Liver (tissue), 9 donors: ENCODE measurements around the gene FGF14. TPM values are rescaled to one million over a fixed set of nuclear protein-coding genes. Genes with fewer than 3 reads are reported as not detected.

ENCODE experiments used
- DNase-seq: peaks from one replicate; pipeline ENCODE4 v3.0.0-alpha.2; 2017; ENCODE audit warnings: low spot score
- H3K27ac ChIP-seq, 2 donors: one replicate each; pipeline ENCODE4 v1.7.0; 2013; ENCODE audit warnings: inconsistent platforms in 2 of 2, low read length in 2 of 2, control low read depth in 1 of 2, low read depth in 1 of 2, mild to moderate bottlenecking in 1 of 2
- H3K27me3 ChIP-seq, 4 donors: one replicate each; pipeline versions ENCODE4 v1.6.1 to v1.7.0; 2013; ENCODE audit warnings: low read length in 3 of 4, inconsistent platforms in 1 of 4, mild to moderate bottlenecking in 1 of 4, moderate library complexity in 1 of 4; ENCODE audit not compliant: control insufficient read depth in 4 of 4, insufficient read depth in 4 of 4
- H3K36me3 ChIP-seq, 4 donors: one replicate each; pipeline versions ENCODE4 v1.6.1 to v1.7.0; 2013; ENCODE audit warnings: low read length in 3 of 4, mild to moderate bottlenecking in 3 of 4, low read depth in 1 of 4, moderate library complexity in 1 of 4; ENCODE audit not compliant: control insufficient read depth in 4 of 4, insufficient read depth in 3 of 4
- H3K4me1 ChIP-seq, 4 donors: one replicate each; pipeline versions ENCODE4 v1.6.1 to v1.7.0; 2013; ENCODE audit warnings: low read length in 3 of 4, mild to moderate bottlenecking in 3 of 4, moderate library complexity in 1 of 4; ENCODE audit not compliant: control insufficient read depth in 4 of 4, insufficient read depth in 4 of 4
- H3K4me3 ChIP-seq, 3 donors: one replicate each; pipeline versions ENCODE4 v1.6.1 to v1.7.0; 2013; ENCODE audit warnings: low read length in 3 of 3, control low read depth in 1 of 3, low read depth in 1 of 3, mild to moderate bottlenecking in 1 of 3
- H3K9ac ChIP-seq, 2 donors: one replicate each; pipeline ENCODE4 v1.7.0; 2013; ENCODE audit warnings: low read length in 2 of 2, mild to moderate bottlenecking in 2 of 2, moderate library complexity in 2 of 2, control low read depth in 1 of 2, low read depth in 1 of 2
- H3K9me3 ChIP-seq, 4 donors: one replicate each; pipeline versions ENCODE4 v1.6.1 to v1.7.0; 2013; ENCODE audit warnings: low read length in 3 of 4; ENCODE audit not compliant: control insufficient read depth in 4 of 4
- CTCF ChIP-seq: fragments of 150-350 bp; IDR thresholded peaks from 2 replicates; pipeline ENCODE4 v1.5.1; 2017; ENCODE audit warnings: improper control_type of control experiment, low read depth, low read length; ENCODE audit not compliant: missing input control
- FOXA1 ChIP-seq: IDR thresholded peaks from 2 replicates; pipeline ENCODE4 v1.6.1; 2016; ENCODE audit warnings: antibody characterized with exemption
- FOXA2 ChIP-seq: IDR thresholded peaks from 2 replicates; pipeline ENCODE4 v1.6.1; 2016; ENCODE audit warnings: antibody characterized with exemption
- GABPA ChIP-seq, 2 donors: IDR thresholded peaks in 1 of 2; conservative IDR thresholded peaks in 1 of 2; 2 replicates each; pipeline ENCODE4 v1.6.1; 2016; ENCODE audit warnings: antibody characterized with exemption in 2 of 2, mild to moderate bottlenecking in 1 of 2, moderate library complexity in 1 of 2
- HNF4A ChIP-seq, 2 donors: conservative IDR thresholded peaks; 2 replicates each; pipeline ENCODE4 v1.6.1; 2016; ENCODE audit warnings: antibody characterized with exemption in 2 of 2, mild to moderate bottlenecking in 2 of 2
- HNF4G ChIP-seq: IDR thresholded peaks from 2 replicates; pipeline ENCODE4 v1.6.1; 2016; ENCODE audit warnings: antibody characterized with exemption
- JUND ChIP-seq, 2 donors: IDR thresholded peaks; 2 replicates each; pipeline ENCODE4 v1.6.1; 2016; ENCODE audit warnings: antibody characterized with exemption in 2 of 2
- NR2F2 ChIP-seq: IDR thresholded peaks from 2 replicates; pipeline ENCODE4 v1.6.1; 2016; ENCODE audit warnings: antibody characterized with exemption
- RAD21 ChIP-seq, 2 donors: IDR thresholded peaks; 2 replicates each; pipeline ENCODE4 v1.6.1; 2016; ENCODE audit warnings: antibody characterized with exemption in 2 of 2, mild to moderate bottlenecking in 2 of 2
- RXRA ChIP-seq, 2 donors: IDR thresholded peaks; 2 replicates each; pipeline ENCODE4 v1.6.1; 2017 to 2018; ENCODE audit warnings: antibody characterized with exemption in 2 of 2, mild to moderate bottlenecking in 1 of 2
- SP1 ChIP-seq: IDR thresholded peaks from 2 replicates; pipeline ENCODE4 v1.6.1; 2018; ENCODE audit warnings: antibody characterized with exemption, mild to moderate bottlenecking
- TAF1 ChIP-seq: conservative IDR thresholded peaks from 2 replicates; pipeline ENCODE4 v1.6.1; 2016; ENCODE audit warnings: antibody characterized with exemption, mild to moderate bottlenecking
- YY1 ChIP-seq: IDR thresholded peaks from 2 replicates; pipeline ENCODE4 v1.6.1; 2016; ENCODE audit warnings: antibody characterized with exemption, mild to moderate bottlenecking
- ZBTB33 ChIP-seq: IDR thresholded peaks from 2 replicates; pipeline ENCODE4 v1.6.1; 2016; ENCODE audit warnings: antibody characterized with exemption
- WGBS: extraction: QIAGEN DNeasy Blood & Tissue Kit; methylation state at CpG from one replicate; pipeline ENCODE4 v1.1.7; 2013; 5-methylcytosine and 5-hydroxymethylcytosine counted together
- polyA plus RNA-seq, 2 donors: library from polyadenylated mRNA; stranded (reverse) in 1 of 2; unstranded in 1 of 2; fragments of 200-250 nt in 1 of 2; fragments of >200 nt in 1 of 2; fragmentation: Nextera tagmentation in 1 of 2; extraction: Ambion mirVana in 1 of 2; gene quantifications; one replicate each; pipeline versions ENCODE4 v1.2.1 to v1.2.3, GENCODE V29; 2013 to 2015
- total RNA-seq, 2 donors: library from RNA; depleted of rRNA; stranded (reverse); fragments of >200 nt; gene quantifications; one replicate each; pipeline ENCODE4 v1.2.3, GENCODE V29; 2014
- TF ChIP-seq, protein P1 (sequence below): IDR thresholded peaks from 2 replicates; pipeline ENCODE4 v1.6.1; 2016; ENCODE audit warnings: antibody characterized with exemption
- donor health status: healthy.
- donor health status: healthy.
- donor health status: healthy.
- donor health status: healthy.
- donor health status: healthy.

Gene FGF14
- total and polyA plus RNA-seq, 4 donors, result 0.05 to 3.3 (median 1.0) TPM

- Histone ChIP-seq H3K4me1 (peaks cover 0 to 3% (median 1%) of the 10 kb centered on the region in 4 donors), H3K9me3 (no peaks in the 10 kb centered on the region), H3K36me3 (no peaks in the 10 kb centered on the region), H3K4me3 (no peak overlapping the region), H3K9ac (no peak overlapping the region), H3K27ac (no peak overlapping the region), H3K27me3 (no peaks in the 10 kb centered on the region)
- WGBS, result 76% methylated on average over 3 of the region's 3 CpGs
- DNase-seq, result no peak
- TF ChIP-seq YY1, result no peak
- no peak for TF ChIP-seq GABPA (IDR thresholded peaks at IDR 0.05 in 1 of 2, conservative IDR thresholded peaks at IDR 0.05 in 1 of 2)
- TF ChIP-seq SP1, result no peak
- TF ChIP-seq, protein P1, sequence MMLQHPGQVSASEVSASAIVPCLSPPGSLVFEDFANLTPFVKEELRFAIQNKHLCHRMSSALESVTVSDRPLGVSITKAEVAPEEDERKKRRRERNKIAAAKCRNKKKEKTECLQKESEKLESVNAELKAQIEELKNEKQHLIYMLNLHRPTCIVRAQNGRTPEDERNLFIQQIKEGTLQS, result no peak
- TF ChIP-seq FOXA2, result no peak
- no peak for TF ChIP-seq RAD21 (IDR thresholded peaks at IDR 0.05)
- no peak for TF ChIP-seq JUND (IDR thresholded peaks at IDR 0.05)
- no peak for TF ChIP-seq HNF4G
- TF ChIP-seq NR2F2, result no peak
- TF ChIP-seq HNF4A (conservative IDR thresholded peaks at IDR 0.05), result no peak
- TF ChIP-seq FOXA1, result no peak
- TF ChIP-seq CTCF, result no peak
- no peak for TF ChIP-seq ZBTB33
These were observed 526.8 kb downstream of the FGF14 start for GRCh38 chr13:101875091-101875490.

DNA sequence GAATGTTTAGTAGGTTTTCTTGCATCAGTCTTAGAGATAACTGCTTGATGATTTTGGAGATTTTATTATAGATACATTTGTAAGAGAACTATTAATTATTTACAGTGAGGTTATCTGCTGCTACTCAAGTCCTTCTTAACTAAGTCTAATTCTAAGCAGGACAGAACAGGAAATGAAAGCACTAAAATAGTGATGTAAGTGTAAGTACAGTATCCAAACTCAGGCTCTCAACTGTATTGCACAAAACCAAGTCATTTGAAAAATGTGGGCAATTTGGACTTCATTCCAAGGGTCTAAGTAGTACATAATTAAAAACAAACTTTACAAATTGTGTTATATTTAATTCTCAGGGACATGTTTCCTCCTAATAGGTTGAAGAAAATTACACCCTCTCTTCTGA lies 532.3 kb downstream of the FGF14 start:
- Histone ChIP-seq H3K9ac (no peak overlapping the region), H3K4me1 (no peaks in the 10 kb centered on the region), H3K4me3 (no peak overlapping the region), H3K27me3 (peaks cover 0 to 3% (median 0%) of the 10 kb centered on the region in 4 donors), H3K36me3 (no peaks in the 10 kb centered on the region), H3K9me3 (no peaks in the 10 kb centered on the region), H3K27ac (no peak overlapping the region)
- no peak for DNase-seq
- no peak for TF ChIP-seq NR2F2
- no peak for TF ChIP-seq CTCF
- TF ChIP-seq ZBTB33, result no peak
- TF ChIP-seq TAF1, result no peak
- no peak for TF ChIP-seq SP1
- TF ChIP-seq RXRA (IDR thresholded peaks at IDR 0.05), result no peak
